Thyroid gland (tissue), 4 donors: ENCODE results near the gene TUFT1.

Experiments
- CTCF ChIP-seq, 6 experiments: fragments of 200-600 bp in 3 of 6; fragments of 450-650 bp in 3 of 6; sonication (generic) in 3 of 6; IDR thresholded peaks; one replicate each; pipeline ENCODE4 v1.5.1; 2016 to 2019; ENCODE audit warnings: antibody characterized with exemption in 6 of 6, mild to moderate bottlenecking in 2 of 6, inconsistent platforms in 1 of 6, moderate library complexity in 1 of 6
- POLR2A ChIP-seq, 2 donors: fragments of 450-650 bp; IDR thresholded peaks; one replicate each; pipeline ENCODE4 v1.6.1; 2017; ENCODE audit warnings: antibody characterized with exemption in 2 of 2, mild to moderate bottlenecking in 2 of 2, moderate library complexity in 1 of 2

DNA sequence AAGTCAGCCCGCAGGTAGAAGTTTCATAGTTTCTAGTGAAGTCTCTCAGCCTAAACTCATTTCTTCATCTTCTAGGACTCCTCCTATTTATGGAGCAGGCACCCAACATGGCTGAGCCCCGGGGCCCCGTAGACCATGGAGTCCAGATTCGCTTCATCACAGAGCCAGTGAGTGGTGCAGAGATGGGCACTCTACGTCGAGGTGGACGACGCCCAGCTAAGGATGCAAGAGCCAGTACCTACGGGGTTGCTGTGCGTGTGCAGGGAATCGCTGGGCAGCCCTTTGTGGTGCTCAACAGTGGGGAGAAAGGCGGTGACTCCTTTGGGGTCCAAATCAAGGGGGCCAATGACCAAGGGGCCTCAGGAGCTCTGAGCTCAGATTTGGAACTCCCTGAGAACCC lies 21.7 kb upstream of the TUFT1 start:
- TF ChIP-seq POLR2A (IDR thresholded peaks at IDR 0.05) (no peak), CTCF (IDR thresholded peaks at IDR 0.05) (no peak)
